GM21360 (cell line): ENCODE measurements around the gene KRTAP4-11.
"Not testable (repeated sequence)": the region's sequence is repeated elsewhere in the genome, so short reads cannot be mapped to it uniquely, and the experiment has no call there.

Experiments
- ATAC-seq: cut with Tn5 transposase; IDR thresholded peaks from one replicate; pipeline ENCODE4 v1.9.1; 2021; ENCODE audit warnings: mild to moderate bottlenecking, moderate library complexity; ENCODE audit not compliant: unreplicated experiment

The KRTAP4-11 gene

GRCh38 chr17:41088760-41089352, 29.3 kb downstream of the KRTAP4-11 start:
- ATAC-seq: not testable (repeated sequence)

DNA sequence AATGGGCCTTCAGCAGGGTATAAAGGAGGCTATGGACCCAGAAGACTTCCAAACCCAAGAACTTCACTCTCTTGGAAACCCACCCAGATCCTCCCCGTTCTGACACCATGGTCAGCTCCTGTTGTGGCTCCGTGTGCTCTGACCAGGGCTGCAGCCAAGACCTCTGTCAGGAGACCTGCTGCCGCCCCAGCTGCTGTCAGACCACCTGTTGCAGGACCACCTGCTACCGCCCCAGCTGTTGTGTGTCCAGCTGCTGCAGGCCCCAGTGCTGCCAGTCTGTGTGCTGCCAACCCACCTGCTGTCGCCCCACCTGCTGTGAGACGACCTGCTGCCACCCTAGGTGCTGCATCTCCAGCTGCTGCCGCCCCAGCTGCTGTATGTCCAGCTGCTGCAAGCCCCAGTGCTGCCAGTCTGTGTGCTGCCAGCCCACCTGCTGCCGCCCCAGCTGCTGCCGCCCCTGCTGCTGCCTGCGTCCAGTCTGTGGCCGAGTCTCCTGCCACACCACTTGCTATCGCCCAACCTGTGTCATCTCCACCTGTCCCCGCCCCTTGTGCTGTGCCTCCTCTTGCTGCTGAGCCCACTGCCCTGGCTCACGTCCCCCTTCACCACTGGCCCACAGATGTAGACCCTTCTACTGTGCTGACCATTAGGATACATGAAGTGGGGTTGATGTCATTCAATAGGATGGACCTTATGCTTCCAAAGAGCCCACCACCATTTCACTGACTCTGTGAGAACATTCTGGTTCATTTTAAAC, 33.9 kb downstream of the KRTAP4-11 start, which contains the start of gene KRTAP4-7:
KRTAP4-7 (plus strand) TSS at position 51 of the 757 bp plus-strand sequence; CDS start at position 108, 57 bp downstream.
- ATAC-seq: not testable (repeated sequence)

- not testable (repeated sequence) for ATAC-seq
Observed at GRCh38 chr17:41083427-41083826, 34.7 kb downstream of the KRTAP4-11 start.

GRCh38 chr17:41082626-41083025, 35.5 kb downstream of the KRTAP4-11 start:
- no peak for ATAC-seq

DNA sequence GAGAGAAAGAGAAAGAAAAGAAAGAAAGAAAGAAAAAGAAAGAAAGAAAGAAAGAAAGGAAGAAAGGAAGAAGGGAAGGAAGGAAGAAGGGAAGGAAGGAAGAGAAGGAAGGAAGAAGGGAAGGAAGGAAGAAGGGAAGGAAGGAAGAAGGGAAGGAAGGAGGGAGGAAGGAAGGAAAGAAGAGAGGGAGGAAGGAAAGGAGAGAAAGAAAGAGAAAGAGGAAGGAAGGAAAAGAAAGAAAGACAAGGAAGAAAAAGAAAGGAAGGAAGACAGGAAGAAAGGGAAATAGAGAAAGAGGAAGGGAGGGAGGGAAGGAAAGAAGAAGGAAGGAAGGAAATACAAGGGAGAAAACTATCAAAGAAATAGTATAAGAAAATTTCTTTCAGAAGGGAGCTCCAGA, 41.4 kb downstream of the KRTAP4-11 start:
- ATAC-seq: no peak

DNA sequence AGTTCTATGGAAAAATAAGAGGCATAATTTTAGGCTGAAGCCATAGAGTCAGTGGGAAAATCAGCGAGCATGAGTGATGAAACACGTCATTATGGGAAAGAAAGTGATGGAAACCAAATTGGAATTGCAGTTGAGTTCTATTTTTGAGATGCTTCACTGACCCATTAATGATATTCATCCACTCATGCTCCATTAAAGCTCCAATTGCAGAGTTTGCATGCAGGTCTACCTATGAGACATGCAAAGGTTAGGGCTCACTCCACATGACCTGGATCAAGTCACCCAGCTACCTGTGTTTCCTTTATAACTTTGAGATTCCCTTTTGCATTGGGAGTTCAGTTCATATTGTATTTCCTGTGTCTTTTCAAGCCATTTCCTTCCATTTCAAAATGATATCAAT, 44.5 kb downstream of the KRTAP4-11 start:
- ATAC-seq: no peak

- ATAC-seq: no peak
Observed at GRCh38 chr17:41071606-41072360, 46.4 kb downstream of the KRTAP4-11 start.

DNA sequence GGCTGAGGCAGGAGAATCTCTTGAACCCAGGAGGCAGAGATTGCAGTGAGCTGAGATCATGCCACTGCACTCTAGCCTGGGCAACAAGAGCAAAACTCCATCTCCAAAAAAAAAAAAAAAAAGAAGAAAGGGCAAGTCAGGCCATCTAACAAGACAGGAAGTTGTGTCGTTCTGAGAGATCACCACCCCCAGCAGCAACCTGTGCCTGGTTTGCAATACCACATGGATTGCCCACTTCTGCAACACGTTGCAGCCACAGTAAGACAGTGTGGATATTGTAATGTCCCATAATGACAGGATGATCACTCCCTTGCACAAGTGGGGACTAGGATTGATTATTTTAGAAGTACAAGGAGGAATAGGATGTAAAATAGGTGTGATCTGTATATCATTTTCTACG, 49.1 kb downstream of the KRTAP4-11 start:
- no peak for ATAC-seq

- ATAC-seq: no peak
Observed at GRCh38 chr17:41067281-41067680, 50.9 kb downstream of the KRTAP4-11 start.
